ENCODE data around the gene TMEM98. TPM values are rescaled to one million over a fixed set of nuclear protein-coding genes. Genes with fewer than 3 reads are reported as not detected.
A peak's percentile ranks its signal among the peaks of the same experiment; 100 is the strongest.

TMEM98 gene
- polyA plus RNA-seq, 2 of the 4 experiments (the other 2 are of a cell fraction) = 46.6 to 61.0 TPM

- DNase-seq (ENCODE audit: low read depth in 1 of 2, low spot score in 1 of 2) (no peak), FAIRE-seq (no peak), ATAC-seq (no peak)
- Histone ChIP-seq H3K4me1 (peaks cover 9% of the 10 kb centered on the region), H3K9me3 (no peaks in the 10 kb centered on the region), H3K27ac (no peak overlapping the region), H3K4me3 (no peak overlapping the region), H3K4me2 (no peak overlapping the region)
- TF ChIP-seq PHF8 (IDR thresholded peaks at IDR 0.05; ENCODE audit: borderline replicate concordance, low read depth) (no peak), FOXS1 (CRISPR knock-in tag; IDR thresholded peaks at IDR 0.05) (no peak), E2F6 (IDR thresholded peaks at IDR 0.05; ENCODE audit: borderline replicate concordance, low read depth) (no peak), SMC3 (IDR thresholded peaks at IDR 0.05) (no peak), CBX8 (IDR thresholded peaks at IDR 0.05) (no peak)
- WGBS (ENCODE audit: missing lambda C conversion rate) = 72% methylated on average over 1 of the region's 1 CpG
- ChIA-PET CTCF (interaction anchor here (0.7 to 2.7 kb wide), 6 partner anchors 12 to 688 kb away, joined by 3 to 10 read pairs (median 4); partner anchors contain the start of gene MYO1D), POLR2A (no interaction called here)
Observed at GRCh38 chr17:32931686-32932085, 3.7 kb downstream of the TMEM98 start.

DNA sequence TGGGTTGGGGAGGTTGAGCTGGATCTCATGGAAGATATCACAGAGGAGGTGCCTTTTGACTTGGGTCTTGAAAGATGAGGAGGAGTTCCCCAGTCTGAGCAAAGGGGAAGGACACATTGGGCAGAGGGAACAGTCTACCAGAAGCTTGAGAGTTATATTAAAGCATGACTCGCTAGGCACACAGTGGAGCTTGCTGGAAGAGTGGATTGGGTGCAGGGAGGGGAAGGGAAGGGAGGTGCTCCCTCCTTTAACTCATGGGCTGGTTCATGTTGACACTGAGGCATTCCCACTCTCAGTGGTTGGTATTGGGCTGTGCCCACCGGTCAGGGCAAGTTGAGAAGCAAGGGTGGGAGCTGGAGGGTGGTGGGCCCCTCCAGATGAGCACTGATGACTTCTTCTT, 5.9 kb downstream of the TMEM98 start:
- no peaks in the 10 kb centered on the region; the same call in 2 of the 3 replicates for H3K4me1 ChIP-seq
- WGBS (ENCODE audit: missing lambda C conversion rate) = 67% methylated on average over 2 of the region's 2 CpGs
- H3K27ac ChIP-seq = no peak overlapping the region
- no peak for TF ChIP-seq ESRRA (IDR thresholded peaks at IDR 0.05; ENCODE audit: borderline replicate concordance, low read length)
- TF ChIP-seq FOSB (CRISPR knock-in tag; IDR thresholded peaks at IDR 0.05) = no peak
- TF ChIP-seq RCOR1 (IDR thresholded peaks at IDR 0.05; ENCODE audit: low read depth, low read length) = no peak
- no peak for TF ChIP-seq TFCP2L1 (CRISPR knock-in tag; IDR thresholded peaks at IDR 0.05)
- TF ChIP-seq SMC3 (IDR thresholded peaks at IDR 0.05) = no peak
- TF ChIP-seq ZSCAN20 (CRISPR knock-in tag; IDR thresholded peaks at IDR 0.05) = no peak
- no peak for TF ChIP-seq JUN (IDR thresholded peaks at IDR 0.05)
- TF ChIP-seq CHD2 (IDR thresholded peaks at IDR 0.05; ENCODE audit: low read length, partially characterized antibody) = no peak
- DNase-seq (ENCODE audit: low read depth in 1 of 2, low spot score in 1 of 2) = no peak
- ChIA-PET POLR2A (no interaction called here), CTCF (interaction anchor here (1.2 to 2.7 kb wide), 3 partner anchors 10 to 27 kb away, joined by 4 to 10 read pairs (median 6); no protein-coding TSS in a partner anchor)
- FAIRE-seq = no peak
- no peak overlapping the region for H3K4me3 ChIP-seq
- ATAC-seq = 0 out of 6 replicates have a peak, but pooled peaks of 1 of the 2 experiments have one; percentile 15
- H3K4me2 ChIP-seq = no peak overlapping the region
- no peaks in the 10 kb centered on the region for H3K9me3 ChIP-seq

- no peak overlapping the region for H3K4me3 ChIP-seq
- no peak overlapping the region for H3K27ac ChIP-seq
- FAIRE-seq (no peak), DNase-seq (ENCODE audit: low read depth in 1 of 2, low spot score in 1 of 2) (no peak), ATAC-seq (no peak)
- no peaks in the 10 kb centered on the region for H3K9me3 ChIP-seq
- TF ChIP-seq POLR2AphosphoS2 (conservative IDR thresholded peaks at IDR 0.05; ENCODE audit: low read length) = no peak
- no peak for TF ChIP-seq ZFP36 (IDR thresholded peaks at IDR 0.05; ENCODE audit: borderline replicate concordance, partially characterized antibody)
- TF ChIP-seq HMGXB4 (CRISPR knock-in tag; IDR thresholded peaks at IDR 0.05; ENCODE audit: borderline replicate concordance) = no peak
- no peaks in the 10 kb centered on the region for H3K4me1 ChIP-seq
- no peak overlapping the region for H3K4me2 ChIP-seq
- CTCF ChIA-PET = interaction anchor here (1.2 to 3.4 kb wide), 15 partner anchors 8 to 472 kb away, joined by 4 to 34 read pairs (median 7); partner anchors contain the start of genes MYO1D and TMEM98
- 75% methylated on average over 2 of the region's 2 CpGs for WGBS (ENCODE audit: missing lambda C conversion rate)
- POLR2A ChIA-PET = no interaction called here
Observed at GRCh38 chr17:32935726-32936125, 7.8 kb downstream of the TMEM98 start.

GRCh38 chr17:32936186-32936893, 8.4 kb downstream of the TMEM98 start:
- no peak for FAIRE-seq
- no peak overlapping the region for H3K27ac ChIP-seq
- H3K4me3 ChIP-seq = no peak overlapping the region
- no peak for DNase-seq (ENCODE audit: low read depth in 1 of 2, low spot score in 1 of 2)
- ChIA-PET CTCF (interaction anchor here (0.7 to 3.4 kb wide), 27 partner anchors 9 to 472 kb away, joined by 3 to 34 read pairs (median 5); partner anchors contain the start of genes MYO1D and TMEM98), POLR2A (no interaction called here)
- H3K4me1 ChIP-seq = no peaks in the 10 kb centered on the region
- 88% methylated on average over 15 of the region's 15 CpGs for WGBS (ENCODE audit: missing lambda C conversion rate)
- ATAC-seq = peak in 1 of 2 experiments; percentile 35; a peak in 3 of 6 replicates
- no peaks in the 10 kb centered on the region for H3K9me3 ChIP-seq
- no peak overlapping the region for H3K4me2 ChIP-seq
- no peak for TF ChIP-seq ZNF302 (CRISPR knock-in tag; IDR thresholded peaks at IDR 0.05)
- TF ChIP-seq HDAC2 (IDR thresholded peaks at IDR 0.05) = no peak
- TF ChIP-seq, protein P1, sequence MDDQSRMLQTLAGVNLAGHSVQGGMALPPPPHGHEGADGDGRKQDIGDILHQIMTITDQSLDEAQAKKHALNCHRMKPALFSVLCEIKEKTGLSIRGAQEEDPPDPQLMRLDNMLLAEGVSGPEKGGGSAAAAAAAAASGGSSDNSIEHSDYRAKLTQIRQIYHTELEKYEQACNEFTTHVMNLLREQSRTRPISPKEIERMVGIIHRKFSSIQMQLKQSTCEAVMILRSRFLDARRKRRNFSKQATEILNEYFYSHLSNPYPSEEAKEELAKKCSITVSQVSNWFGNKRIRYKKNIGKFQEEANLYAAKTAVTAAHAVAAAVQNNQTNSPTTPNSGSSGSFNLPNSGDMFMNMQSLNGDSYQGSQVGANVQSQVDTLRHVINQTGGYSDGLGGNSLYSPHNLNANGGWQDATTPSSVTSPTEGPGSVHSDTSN (IDR thresholded peaks at IDR 0.05) = no peak
- TF ChIP-seq ESRRA (IDR thresholded peaks at IDR 0.05; ENCODE audit: borderline replicate concordance, low read length) = no peak
- no peak for TF ChIP-seq MAZ (IDR thresholded peaks at IDR 0.05; ENCODE audit: borderline replicate concordance, low read depth, low read length)
- TF ChIP-seq E2F6 (IDR thresholded peaks at IDR 0.05; ENCODE audit: borderline replicate concordance, low read depth) = no peak
- TF ChIP-seq CEBPB (IDR thresholded peaks at IDR 0.05) = no peak
- TF ChIP-seq CBX8 (IDR thresholded peaks at IDR 0.05) = no peak
- TF ChIP-seq RFX5 (IDR thresholded peaks at IDR 0.05) = no peak
- TF ChIP-seq CHD4 (IDR thresholded peaks at IDR 0.05; ENCODE audit: borderline replicate concordance) = no peak
- no peak for TF ChIP-seq ATOH8 (CRISPR knock-in tag; IDR thresholded peaks at IDR 0.05; ENCODE audit: low read depth)
- no peak for TF ChIP-seq NPAS2 (CRISPR knock-in tag; IDR thresholded peaks at IDR 0.05; ENCODE audit: borderline replicate concordance)
- no peak for TF ChIP-seq EHMT2 (IDR thresholded peaks at IDR 0.05; ENCODE audit: low read depth)

All from A549 (cell line).